GM12878 (cell line): ENCODE measurements around the gene UBAC2. TPM values are rescaled to one million over a fixed set of nuclear protein-coding genes. Genes with fewer than 3 reads are reported as not detected.
A peak's percentile ranks its signal among the peaks of the same experiment; 100 is the strongest.

Experiments used
- ATF7 ChIP-seq: fragments of 450-650 bp; IDR thresholded peaks from 2 replicates; pipeline ENCODE4 v1.6.1; 2016; ENCODE audit warnings: low read depth, mild to moderate bottlenecking
- BCL11A ChIP-seq: IDR thresholded peaks from 2 replicates; pipeline ENCODE4 v1.6.1; 2011; ENCODE audit warnings: low read depth, low read length
- CHD1 ChIP-seq: IDR thresholded peaks from 2 replicates; pipeline ENCODE4 v1.6.1; 2012; ENCODE audit warnings: low read depth, low read length, improper control_type of control experiment
- CREB1 ChIP-seq: IDR thresholded peaks from 2 replicates; pipeline ENCODE4 v1.6.1; 2012; ENCODE audit warnings: low read depth, mild to moderate bottlenecking, inconsistent platforms
- DPF2 ChIP-seq: fragments of 450-650 bp; IDR thresholded peaks from 2 replicates; pipeline ENCODE4 v1.6.1; 2017; ENCODE audit warnings: mild to moderate bottlenecking
- EED ChIP-seq: sonication (generic); IDR thresholded peaks from 2 replicates; pipeline ENCODE4 v1.6.1; 2016; ENCODE audit warnings: antibody characterized with exemption, low read depth
- ESRRA ChIP-seq: IDR thresholded peaks from 2 replicates; pipeline ENCODE4 v1.6.1; 2012; ENCODE audit warnings: mild to moderate bottlenecking, low read length, improper control_type of control experiment
- ETV6 ChIP-seq, 2 experiments: fragments of 450-650 bp in 1 of 2; IDR thresholded peaks in 1 of 2; conservative IDR thresholded peaks in 1 of 2; 2 replicates each; pipeline ENCODE4 v1.6.1; 2014; ENCODE audit warnings: antibody characterized with exemption in 1 of 2, borderline replicate concordance in 1 of 2, low read depth in 1 of 2, mild to moderate bottlenecking in 1 of 2, moderate library complexity in 1 of 2
- IKZF2 ChIP-seq, 2 experiments: fragments of 450-650 bp; IDR thresholded peaks; 2 replicates each; pipeline ENCODE4 v1.6.1; 2017; ENCODE audit warnings: mild to moderate bottlenecking in 2 of 2, moderate library complexity in 2 of 2
- MEF2A ChIP-seq: IDR thresholded peaks from 2 replicates; pipeline ENCODE4 v1.6.1; 2011; ENCODE audit warnings: low read depth, mild to moderate bottlenecking, low read length, moderate library complexity; ENCODE audit not compliant: insufficient read depth
- NFIC ChIP-seq: IDR thresholded peaks from 2 replicates; pipeline ENCODE4 v1.6.1; 2012; ENCODE audit warnings: low read depth, mild to moderate bottlenecking, inconsistent platforms, low read length, moderate library complexity
- NR2F1 ChIP-seq: fragments of 450-650 bp; conservative IDR thresholded peaks from 2 replicates; pipeline ENCODE4 v1.6.1; 2017; ENCODE audit warnings: mild to moderate bottlenecking
- POU2F2 ChIP-seq: IDR thresholded peaks from 3 replicates; pipeline ENCODE4 v1.6.1; 2011; ENCODE audit warnings: low read depth, mild to moderate bottlenecking, low read length, borderline replicate concordance
- SIN3A ChIP-seq: IDR thresholded peaks from 2 replicates; pipeline ENCODE4 v1.6.1; 2012; ENCODE audit warnings: low read depth, low read length, improper control_type of control experiment
- SMARCA5 ChIP-seq: fragments of 450-650 bp; IDR thresholded peaks from 2 replicates; pipeline ENCODE4 v1.6.1; 2017; ENCODE audit warnings: mild to moderate bottlenecking
- SPI1 ChIP-seq: IDR thresholded peaks from 2 replicates; pipeline ENCODE4 v1.6.1; 2011; ENCODE audit warnings: low read depth, mild to moderate bottlenecking, low read length, moderate library complexity, borderline replicate concordance; ENCODE audit not compliant: insufficient read depth
- SREBF1 ChIP-seq: IDR thresholded peaks from 2 replicates; pipeline ENCODE4 v1.6.1; 2012; ENCODE audit warnings: mild to moderate bottlenecking, low read length
- TBL1XR1 ChIP-seq: IDR thresholded peaks from 2 replicates; pipeline ENCODE4 v1.6.1; 2012; ENCODE audit warnings: low read depth, low read length, improper control_type of control experiment
- TCF7 ChIP-seq: IDR thresholded peaks from 2 replicates; pipeline ENCODE4 v1.6.1; 2014; ENCODE audit warnings: antibody characterized with exemption, borderline replicate concordance
- YBX1 ChIP-seq: fragments of 450-650 bp; IDR thresholded peaks from 2 replicates; pipeline ENCODE4 v1.6.1; 2016; ENCODE audit warnings: antibody characterized with exemption
- ZNF217 ChIP-seq: fragments of 450-650 bp; IDR thresholded peaks from 2 replicates; pipeline ENCODE4 v1.6.1; 2017; ENCODE audit warnings: antibody characterized with exemption, mild to moderate bottlenecking
- ZNF274 ChIP-seq: IDR thresholded peaks from one replicate; pipeline ENCODE4 v1.8.0; 2011; ENCODE audit not compliant: insufficient read length, insufficient read depth
- polyA plus RNA-seq, 11 experiments: library from polyadenylated mRNA; depleted of rRNA in 4 of 11; unstranded in 6 of 11; stranded (reverse) in 5 of 11; fragments of >200 nt; fragmentation: Nextera tagmentation in 4 of 11; fragmentation: Illumina TruSeq in 1 of 11; extraction: Ambion mirVana in 4 of 11; extraction: Trizol in 1 of 11; gene quantifications; 1 replicate in 1 of 11; 2 replicates in 10 of 11; pipeline versions ENCODE4 v1.2.1 to v1.2.3, GENCODE V29; 2011 to 2016; ENCODE audit warnings: inconsistent platforms in 2 of 11, missing spikeins in 2 of 11, low read depth in 1 of 11
- total RNA-seq, 4 experiments: library from RNA; depleted of rRNA in 3 of 4; stranded (reverse); fragments of >200 nt in 3 of 4; fragmentation: Illumina TruSeq in 1 of 4; extraction: Trizol in 1 of 4; gene quantifications; 2 replicates each; pipeline versions ENCODE4 v1.2.1 to v1.2.3, GENCODE V29; 2013 to 2021
- TF ChIP-seq, protein P1 (sequence below): fragments of 450-650 bp; IDR thresholded peaks from 2 replicates; pipeline ENCODE4 v1.6.1; 2017; ENCODE audit warnings: low read depth, mild to moderate bottlenecking, moderate library complexity
- TF ChIP-seq, protein P2 (sequence below): fragments of 450-650 bp; IDR thresholded peaks from 2 replicates; pipeline ENCODE4 v1.6.1; 2017; ENCODE audit warnings: mild to moderate bottlenecking, moderate library complexity
- TF ChIP-seq, protein P3 (sequence below): fragments of 450-650 bp; IDR thresholded peaks from 2 replicates; pipeline ENCODE4 v1.6.1; 2017; ENCODE audit warnings: mild to moderate bottlenecking, low read depth, inconsistent platforms; ENCODE audit not compliant: poor library complexity, severe bottlenecking

Gene UBAC2
- total and polyA plus RNA-seq, 10 of the 15 experiments (the other 5 are each of a cell fraction or from before 2014, with no cell fraction given), result 3.0 to 54.6 (median 17.4) TPM

DNA sequence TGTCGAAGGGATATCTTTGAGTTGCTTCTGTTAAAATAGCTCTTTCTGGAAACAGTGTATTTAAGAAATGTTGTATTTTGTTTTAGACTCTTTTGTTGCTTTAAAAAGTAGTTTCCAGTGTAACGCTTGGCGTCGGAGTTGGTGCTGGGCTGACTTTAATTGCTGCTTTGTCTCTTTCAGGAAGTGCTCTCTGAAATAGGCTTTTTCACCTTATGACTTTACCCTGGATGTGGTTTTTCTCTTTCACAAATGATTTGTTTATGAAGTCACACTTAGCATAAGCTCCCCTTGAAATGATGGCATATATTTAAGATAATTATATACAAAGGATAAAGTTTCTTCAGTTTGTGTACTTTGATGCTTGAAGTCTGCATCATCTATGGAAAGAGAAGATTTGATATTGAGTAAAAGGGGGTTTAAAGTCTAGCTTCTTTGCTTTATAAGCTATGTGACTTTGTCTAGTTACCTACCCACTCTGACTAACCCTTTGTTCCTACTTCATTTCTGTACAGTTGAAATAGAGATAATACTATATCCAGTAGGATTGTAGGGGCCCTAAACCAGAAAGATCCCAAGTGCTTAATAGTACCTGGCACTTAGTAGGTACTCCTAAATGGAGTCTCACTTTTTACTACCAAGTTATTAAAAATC, 57.7 kb downstream of the UBAC2 start, which contains the start of gene GPR18 (continued):
- TF ChIP-seq, protein P1, sequence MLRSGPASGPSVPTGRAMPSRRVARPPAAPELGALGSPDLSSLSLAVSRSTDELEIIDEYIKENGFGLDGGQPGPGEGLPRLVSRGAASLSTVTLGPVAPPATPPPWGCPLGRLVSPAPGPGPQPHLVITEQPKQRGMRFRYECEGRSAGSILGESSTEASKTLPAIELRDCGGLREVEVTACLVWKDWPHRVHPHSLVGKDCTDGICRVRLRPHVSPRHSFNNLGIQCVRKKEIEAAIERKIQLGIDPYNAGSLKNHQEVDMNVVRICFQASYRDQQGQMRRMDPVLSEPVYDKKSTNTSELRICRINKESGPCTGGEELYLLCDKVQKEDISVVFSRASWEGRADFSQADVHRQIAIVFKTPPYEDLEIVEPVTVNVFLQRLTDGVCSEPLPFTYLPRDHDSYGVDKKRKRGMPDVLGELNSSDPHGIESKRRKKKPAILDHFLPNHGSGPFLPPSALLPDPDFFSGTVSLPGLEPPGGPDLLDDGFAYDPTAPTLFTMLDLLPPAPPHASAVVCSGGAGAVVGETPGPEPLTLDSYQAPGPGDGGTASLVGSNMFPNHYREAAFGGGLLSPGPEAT, result no peak
- no peak for TF ChIP-seq ZNF274
- peak; percentile 57; the same call in 1 of the 2 replicates for TF ChIP-seq TBL1XR1
- TF ChIP-seq SMARCA5, result 0 out of 2 replicates have a peak, but pooled peaks have one; percentile 24
- peak; percentile 67; the same call in 2 of the 3 replicates for TF ChIP-seq POU2F2
- TF ChIP-seq BCL11A, result peak; percentile 89
- TF ChIP-seq, protein P2, sequence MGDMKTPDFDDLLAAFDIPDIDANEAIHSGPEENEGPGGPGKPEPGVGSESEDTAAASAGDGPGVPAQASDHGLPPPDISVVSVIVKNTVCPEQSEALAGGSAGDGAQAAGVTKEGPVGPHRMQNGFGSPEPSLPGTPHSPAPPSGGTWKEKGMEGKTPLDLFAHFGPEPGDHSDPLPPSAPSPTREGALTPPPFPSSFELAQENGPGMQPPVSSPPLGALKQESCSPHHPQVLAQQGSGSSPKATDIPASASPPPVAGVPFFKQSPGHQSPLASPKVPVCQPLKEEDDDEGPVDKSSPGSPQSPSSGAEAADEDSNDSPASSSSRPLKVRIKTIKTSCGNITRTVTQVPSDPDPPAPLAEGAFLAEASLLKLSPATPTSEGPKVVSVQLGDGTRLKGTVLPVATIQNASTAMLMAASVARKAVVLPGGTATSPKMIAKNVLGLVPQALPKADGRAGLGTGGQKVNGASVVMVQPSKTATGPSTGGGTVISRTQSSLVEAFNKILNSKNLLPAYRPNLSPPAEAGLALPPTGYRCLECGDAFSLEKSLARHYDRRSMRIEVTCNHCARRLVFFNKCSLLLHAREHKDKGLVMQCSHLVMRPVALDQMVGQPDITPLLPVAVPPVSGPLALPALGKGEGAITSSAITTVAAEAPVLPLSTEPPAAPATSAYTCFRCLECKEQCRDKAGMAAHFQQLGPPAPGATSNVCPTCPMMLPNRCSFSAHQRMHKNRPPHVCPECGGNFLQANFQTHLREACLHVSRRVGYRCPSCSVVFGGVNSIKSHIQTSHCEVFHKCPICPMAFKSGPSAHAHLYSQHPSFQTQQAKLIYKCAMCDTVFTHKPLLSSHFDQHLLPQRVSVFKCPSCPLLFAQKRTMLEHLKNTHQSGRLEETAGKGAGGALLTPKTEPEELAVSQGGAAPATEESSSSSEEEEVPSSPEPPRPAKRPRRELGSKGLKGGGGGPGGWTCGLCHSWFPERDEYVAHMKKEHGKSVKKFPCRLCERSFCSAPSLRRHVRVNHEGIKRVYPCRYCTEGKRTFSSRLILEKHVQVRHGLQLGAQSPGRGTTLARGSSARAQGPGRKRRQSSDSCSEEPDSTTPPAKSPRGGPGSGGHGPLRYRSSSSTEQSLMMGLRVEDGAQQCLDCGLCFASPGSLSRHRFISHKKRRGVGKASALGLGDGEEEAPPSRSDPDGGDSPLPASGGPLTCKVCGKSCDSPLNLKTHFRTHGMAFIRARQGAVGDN, result 0 out of 2 replicates have a peak, but pooled peaks have one; percentile 31
- peak; percentile 77 for TF ChIP-seq ATF7
- peak; percentile 49; the same call in 1 of the 2 replicates for TF ChIP-seq DPF2
- no peak for TF ChIP-seq TCF7
- TF ChIP-seq ZNF217, result peak; percentile 98
- peak; percentile 81; the same call in 1 of the 2 replicates for TF ChIP-seq CREB1
- TF ChIP-seq MEF2A, result peak; percentile 84
- TF ChIP-seq CHD1, result no peak
- TF ChIP-seq NR2F1, result peak; percentile 71
- peak; percentile 83 for TF ChIP-seq SPI1
- TF ChIP-seq, protein P3, sequence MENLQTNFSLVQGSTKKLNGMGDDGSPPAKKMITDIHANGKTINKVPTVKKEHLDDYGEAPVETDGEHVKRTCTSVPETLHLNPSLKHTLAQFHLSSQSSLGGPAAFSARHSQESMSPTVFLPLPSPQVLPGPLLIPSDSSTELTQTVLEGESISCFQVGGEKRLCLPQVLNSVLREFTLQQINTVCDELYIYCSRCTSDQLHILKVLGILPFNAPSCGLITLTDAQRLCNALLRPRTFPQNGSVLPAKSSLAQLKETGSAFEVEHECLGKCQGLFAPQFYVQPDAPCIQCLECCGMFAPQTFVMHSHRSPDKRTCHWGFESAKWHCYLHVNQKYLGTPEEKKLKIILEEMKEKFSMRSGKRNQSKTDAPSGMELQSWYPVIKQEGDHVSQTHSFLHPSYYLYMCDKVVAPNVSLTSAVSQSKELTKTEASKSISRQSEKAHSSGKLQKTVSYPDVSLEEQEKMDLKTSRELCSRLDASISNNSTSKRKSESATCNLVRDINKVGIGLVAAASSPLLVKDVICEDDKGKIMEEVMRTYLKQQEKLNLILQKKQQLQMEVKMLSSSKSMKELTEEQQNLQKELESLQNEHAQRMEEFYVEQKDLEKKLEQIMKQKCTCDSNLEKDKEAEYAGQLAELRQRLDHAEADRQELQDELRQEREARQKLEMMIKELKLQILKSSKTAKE, result peak; percentile 66
- TF ChIP-seq SREBF1, result peak; percentile 85; the same call in 1 of the 2 replicates
- TF ChIP-seq YBX1, result no peak
- peak; percentile 56; the same call in 1 of the 2 replicates for TF ChIP-seq EED
- peak; percentile 93 for TF ChIP-seq NFIC
- no peak for TF ChIP-seq SIN3A
- TF ChIP-seq ESRRA, result no peak
- peak; percentile 37 to 59 for TF ChIP-seq IKZF2 (IDR thresholded peaks at IDR 0.05)
- peak in 1 of 2 experiments; percentile 82; a peak in 1 of 4 replicates for TF ChIP-seq ETV6 (conservative IDR thresholded peaks at IDR 0.05 in 1 of 2, IDR thresholded peaks at IDR 0.05 in 1 of 2; ENCODE audit: borderline replicate concordance in 1 of 2, low read depth in 1 of 2)
